HG02938 (cell line): ENCODE measurements around the gene TDRD3.
A peak's percentile ranks its signal among the peaks of the same experiment; 100 is the strongest.

ENCODE experiments used
- ATAC-seq: cut with Tn5 transposase; IDR thresholded peaks from one replicate; pipeline ENCODE4 v1.9.1; 2021; ENCODE audit warnings: mild to moderate bottlenecking, moderate library complexity; ENCODE audit not compliant: unreplicated experiment

Gene TDRD3

GRCh38 chr13:60448907-60449510, 52.0 kb downstream of the TDRD3 start:
- ATAC-seq, result peak; percentile 85

GRCh38 chr13:60453490-60453889, 56.5 kb downstream of the TDRD3 start:
- no peak for ATAC-seq

GRCh38 chr13:60454425-60454824, 57.4 kb downstream of the TDRD3 start:
- ATAC-seq, result no peak

- no peak for ATAC-seq
These were observed 66.8 kb downstream of the TDRD3 start for GRCh38 chr13:60463787-60464186.

- no peak for ATAC-seq
These were observed 70.1 kb downstream of the TDRD3 start for GRCh38 chr13:60467098-60467497.

GRCh38 chr13:60479273-60479672, 82.3 kb downstream of the TDRD3 start:
- no peak for ATAC-seq

- ATAC-seq, result no peak
These were observed 85.0 kb downstream of the TDRD3 start for GRCh38 chr13:60482012-60482411.

GRCh38 chr13:60484865-60485264, 87.8 kb downstream of the TDRD3 start:
- ATAC-seq, result no peak

GRCh38 chr13:60491531-60491930, 94.5 kb downstream of the TDRD3 start:
- peak; percentile 55 for ATAC-seq

GRCh38 chr13:60492187-60492586, 95.2 kb downstream of the TDRD3 start:
- no peak for ATAC-seq

- ATAC-seq, result no peak
These were observed 97.3 kb downstream of the TDRD3 start for GRCh38 chr13:60494296-60494695.

- ATAC-seq, result no peak
These were observed 104.2 kb downstream of the TDRD3 start for GRCh38 chr13:60501236-60501635.

GRCh38 chr13:60509601-60510386, 112.8 kb downstream of the TDRD3 start:
- ATAC-seq, result no peak

GRCh38 chr13:60511637-60512036, 114.6 kb downstream of the TDRD3 start:
- ATAC-seq, result no peak

GRCh38 chr13:60514891-60515290, 117.9 kb downstream of the TDRD3 start:
- no peak for ATAC-seq

GRCh38 chr13:60519496-60519895, 122.5 kb downstream of the TDRD3 start:
- ATAC-seq, result no peak

- ATAC-seq, result no peak
These were observed 124.0 kb downstream of the TDRD3 start for GRCh38 chr13:60520902-60521569.

GRCh38 chr13:60538566-60538965, 141.5 kb downstream of the TDRD3 start:
- ATAC-seq, result no peak

GRCh38 chr13:60540276-60540675, 143.3 kb downstream of the TDRD3 start:
- ATAC-seq, result no peak

- ATAC-seq, result no peak
These were observed 165.2 kb downstream of the TDRD3 start for GRCh38 chr13:60562096-60562780.

GRCh38 chr13:60571571-60571970, 174.6 kb downstream of the TDRD3 start:
- ATAC-seq, result no peak
